Activated T-helper 9 cell treated with anti-CD3 and anti-CD28 coated beads, Interleukin-2, amount 50 U/mL, for 16 hours (primary cell): ENCODE results near the gene PPIL1.

ENCODE experiments used
- DNase-seq: peaks from one replicate; pipeline ENCODE4 v3.0.0-alpha.2; 2020; ENCODE audit warnings: low read depth

Gene PPIL1

DNA sequence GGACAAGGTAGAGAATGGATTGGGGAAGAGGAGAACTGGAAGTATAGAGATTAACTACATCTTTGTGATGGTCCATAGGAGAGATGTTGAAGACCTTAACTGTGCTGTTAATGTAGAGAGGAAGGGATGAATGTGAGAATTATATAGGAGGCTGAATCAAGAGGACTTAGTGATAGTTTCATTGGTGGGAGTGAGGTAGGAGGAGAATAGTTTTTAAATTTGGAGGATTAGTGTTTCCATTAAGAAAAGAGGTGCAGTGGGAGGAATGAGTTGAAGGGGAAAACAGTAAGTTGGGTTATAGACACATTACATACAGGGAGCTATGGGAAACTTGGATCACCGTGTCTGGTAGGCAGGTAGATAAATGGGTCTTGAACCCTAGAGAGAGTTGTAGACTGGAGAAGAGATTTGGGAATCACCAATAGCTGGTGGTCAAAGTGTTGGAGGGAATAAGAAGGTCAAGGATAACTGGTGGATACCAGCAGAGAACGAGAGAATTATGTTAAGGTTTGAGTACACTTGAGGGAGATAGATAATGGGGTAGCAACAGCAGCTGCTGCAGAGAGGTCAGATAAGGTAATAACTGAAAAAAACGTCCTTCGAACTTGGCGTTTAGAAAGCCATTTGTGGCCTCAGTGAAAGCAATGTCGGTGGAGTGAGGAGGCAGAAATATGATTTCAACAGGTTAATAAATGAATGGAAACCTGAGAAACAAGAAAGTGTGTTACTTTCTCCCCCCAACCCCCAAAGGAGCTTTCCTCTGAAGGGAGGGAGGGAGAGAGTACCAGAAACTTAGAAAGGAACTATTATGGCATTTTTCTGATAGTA, 14.3 kb upstream of the PPIL1 start:
- no peak for DNase-seq

DNA sequence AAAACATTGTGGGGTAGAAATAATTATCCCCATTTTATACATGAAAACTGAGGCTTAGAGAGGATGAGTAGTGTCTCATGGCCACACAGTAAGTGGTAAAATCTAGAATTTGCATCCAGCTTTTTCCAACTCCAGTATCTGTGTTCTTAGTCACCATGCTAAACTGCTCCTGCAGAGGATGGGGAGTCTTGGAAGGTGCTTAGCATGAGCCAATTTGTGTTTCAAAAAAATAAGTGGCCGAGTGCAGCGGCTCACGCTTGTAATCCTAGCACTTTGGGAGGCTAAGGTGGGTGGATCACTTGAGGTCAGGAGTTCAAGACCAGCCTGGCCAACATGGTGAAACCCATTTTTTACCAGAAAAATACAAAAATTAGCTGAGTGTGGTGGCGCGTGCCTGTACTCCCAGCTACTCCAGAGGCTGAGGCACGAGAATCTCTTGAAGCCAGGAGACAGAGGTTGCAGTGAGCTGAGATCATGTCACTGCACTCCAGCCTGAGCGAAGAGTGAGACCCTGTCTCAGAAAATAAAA, 13.6 kb upstream of the PPIL1 start:
- DNase-seq = no peak

DNA sequence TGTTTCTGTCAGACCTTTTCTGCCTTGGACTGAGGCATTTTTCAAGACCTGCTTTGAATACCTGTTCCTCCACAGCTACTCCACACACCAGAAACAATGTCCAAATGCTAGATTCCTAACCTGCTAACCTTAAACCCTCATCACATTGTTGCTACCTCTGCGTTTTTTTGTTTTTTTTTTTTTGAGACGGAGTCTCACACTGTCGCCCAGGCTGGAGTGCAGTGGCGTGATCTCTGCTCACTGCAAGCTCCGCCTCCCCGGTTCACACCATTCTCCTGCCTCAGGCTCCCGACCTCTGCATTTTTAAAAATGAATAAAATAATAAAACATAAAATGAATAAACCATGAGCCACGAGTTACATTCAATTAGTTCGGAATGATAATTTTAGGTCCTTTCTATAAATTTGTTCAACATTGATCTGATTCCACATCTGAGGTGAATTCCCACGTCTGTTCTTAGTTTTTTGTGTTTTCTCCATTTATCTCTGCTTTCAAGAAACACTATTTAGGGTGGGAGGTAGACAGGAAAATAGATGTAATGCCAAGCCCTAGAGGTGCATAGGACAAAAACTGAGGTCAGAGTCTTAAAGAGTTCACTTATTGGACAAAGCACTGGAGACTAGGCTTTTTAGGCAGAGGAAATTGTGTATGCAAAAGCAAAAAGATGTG, 12.5 kb upstream of the PPIL1 start:
- DNase-seq = no peak

DNA sequence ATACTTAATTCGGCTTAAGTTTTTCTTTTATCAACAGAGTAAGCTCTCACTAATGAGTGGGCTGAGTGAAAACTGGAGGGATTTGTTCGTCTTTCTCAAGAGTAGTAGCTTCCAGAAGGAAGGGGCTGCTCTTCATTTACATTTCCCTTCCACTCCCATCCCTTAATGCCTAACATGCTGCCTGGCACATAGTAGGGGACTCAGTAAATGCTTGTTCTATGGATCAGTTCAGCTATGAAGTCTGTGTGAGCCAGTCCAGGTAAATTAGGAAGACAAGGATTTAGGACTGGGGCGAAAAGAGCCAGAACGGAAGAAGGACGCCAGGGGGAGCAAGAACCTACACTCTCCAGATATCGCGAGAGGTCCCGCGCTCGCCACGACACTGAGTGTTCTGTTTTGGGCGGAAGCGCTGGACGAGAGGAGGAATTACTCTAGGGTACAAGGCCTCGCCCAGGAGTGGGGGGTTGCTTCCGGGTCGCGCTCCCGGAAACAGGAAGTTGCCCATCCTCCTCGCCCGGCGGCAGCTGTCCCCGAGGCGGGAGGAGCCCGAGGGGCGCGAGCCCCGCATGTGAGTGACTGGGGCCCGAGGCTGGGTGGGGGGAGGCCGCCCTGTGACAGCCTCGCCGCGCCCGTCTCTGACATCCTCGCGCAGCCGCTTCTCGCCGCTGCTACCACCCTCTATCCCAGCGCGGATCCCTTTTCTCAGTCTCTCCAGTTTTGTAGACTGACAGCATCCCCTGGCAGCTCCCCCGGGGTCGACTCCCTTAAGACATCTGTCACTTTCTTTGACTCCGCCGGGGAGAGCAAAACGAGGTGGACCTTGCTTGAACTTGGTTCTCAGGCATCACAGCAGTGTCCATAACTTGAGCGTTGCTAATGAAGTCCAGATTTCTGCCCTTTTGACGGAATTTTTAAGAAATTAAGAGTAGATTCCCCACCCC, 11.1 kb upstream of the PPIL1 start, which contains the start of gene C6orf89:
TSS of gene C6orf89 (plus strand) at position 492 of the 941 bp plus-strand sequence. CDS start 13,493 bp downstream, outside the sequence.
- DNase-seq = peak; percentile 96

DNA sequence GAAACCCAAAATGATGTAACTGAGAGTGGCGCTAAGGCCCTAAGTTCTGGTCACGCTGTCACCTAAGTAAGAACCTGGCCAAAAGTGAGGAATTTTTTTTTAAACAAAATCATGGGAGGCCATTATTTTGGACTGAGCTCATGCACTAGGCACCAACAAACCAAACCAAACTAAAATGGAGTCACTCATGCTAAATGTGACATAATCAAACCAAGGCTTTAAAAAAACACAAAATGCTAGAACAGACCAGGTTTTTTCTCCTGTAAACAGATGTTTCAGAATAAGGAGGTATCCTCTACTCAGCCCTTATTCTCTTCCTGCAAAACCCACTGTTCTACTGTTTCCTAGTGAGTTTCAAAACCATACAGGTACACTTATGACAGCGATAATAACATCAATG, 10.0 kb upstream of the PPIL1 start:
- no peak for DNase-seq

DNA sequence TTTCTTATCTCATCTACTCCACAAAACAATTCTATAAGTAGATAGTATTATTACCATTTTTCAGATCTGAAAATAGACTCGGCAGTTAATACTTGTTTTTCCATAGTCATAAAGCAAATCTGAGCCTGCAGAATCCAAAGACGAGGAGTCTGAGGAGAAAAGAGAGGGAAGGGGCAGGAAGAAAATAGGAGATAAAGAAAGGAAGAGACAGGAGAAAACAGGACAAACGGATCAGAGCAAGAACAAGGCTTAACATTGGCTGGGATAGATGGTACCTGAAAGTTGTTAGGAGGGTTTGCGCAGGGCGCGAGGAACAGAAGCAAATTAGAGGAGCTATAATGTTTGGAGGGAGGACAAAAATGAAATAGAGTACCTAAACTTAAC, 639 bp upstream of the PPIL1 start:
- no peak for DNase-seq

DNA sequence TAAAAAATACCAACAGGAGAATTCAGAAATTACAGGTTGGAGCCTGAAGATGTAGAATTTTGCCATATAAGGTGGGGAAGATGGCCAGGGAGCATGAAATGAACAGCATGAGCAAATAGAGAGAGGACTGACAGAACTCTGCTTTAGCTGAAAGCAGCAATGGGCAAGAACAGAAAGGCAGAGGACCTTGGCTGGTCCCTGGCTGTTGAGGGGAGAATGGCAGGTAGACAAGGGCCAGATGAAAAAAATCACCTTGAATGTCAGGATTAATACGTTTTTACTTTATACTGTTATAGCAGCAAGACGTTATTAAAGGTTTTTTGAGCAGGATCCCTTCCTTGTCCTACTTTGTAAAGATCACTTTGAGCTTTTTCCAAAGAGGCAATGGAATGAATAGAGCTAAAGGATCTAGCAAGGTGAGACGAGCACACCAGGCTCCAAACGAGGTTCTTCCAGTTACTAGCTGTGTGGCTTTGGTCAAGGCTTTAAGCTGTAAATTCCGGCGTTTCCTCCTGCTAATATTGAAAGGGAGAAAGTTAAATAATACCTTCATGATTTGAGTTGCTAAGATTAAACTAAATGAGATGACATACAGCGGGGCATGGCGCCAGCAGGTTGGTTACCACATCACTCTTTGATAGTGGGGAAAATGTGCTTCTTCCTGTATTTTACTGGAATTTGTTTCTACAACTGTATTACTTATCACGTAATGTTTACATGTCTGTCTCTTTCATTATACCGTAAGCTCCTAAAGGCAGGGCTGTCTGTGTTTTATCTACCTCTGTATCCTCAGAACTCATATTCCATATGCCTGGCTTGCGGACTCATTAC, 776 bp downstream of the PPIL1 start:
- DNase-seq = no peak

DNA sequence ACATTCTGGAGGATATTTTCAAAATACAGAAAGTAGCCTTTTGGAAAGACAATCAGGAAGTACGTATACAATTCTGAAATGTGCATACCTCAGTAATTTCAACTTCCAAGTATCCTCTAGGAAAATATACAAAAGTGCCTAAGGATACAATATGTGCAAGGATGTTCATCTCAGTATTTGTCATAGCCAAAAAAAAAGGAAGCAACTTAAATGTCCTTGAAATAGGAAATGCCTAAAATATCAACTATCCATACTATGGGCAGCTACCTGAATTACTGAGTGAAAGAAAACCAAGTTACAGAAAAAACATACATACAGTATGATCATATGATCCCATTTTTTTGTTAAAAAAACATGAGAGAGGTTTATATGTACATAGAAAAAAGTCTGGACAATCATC, 1.5 kb downstream of the PPIL1 start:
- DNase-seq = no peak

DNA sequence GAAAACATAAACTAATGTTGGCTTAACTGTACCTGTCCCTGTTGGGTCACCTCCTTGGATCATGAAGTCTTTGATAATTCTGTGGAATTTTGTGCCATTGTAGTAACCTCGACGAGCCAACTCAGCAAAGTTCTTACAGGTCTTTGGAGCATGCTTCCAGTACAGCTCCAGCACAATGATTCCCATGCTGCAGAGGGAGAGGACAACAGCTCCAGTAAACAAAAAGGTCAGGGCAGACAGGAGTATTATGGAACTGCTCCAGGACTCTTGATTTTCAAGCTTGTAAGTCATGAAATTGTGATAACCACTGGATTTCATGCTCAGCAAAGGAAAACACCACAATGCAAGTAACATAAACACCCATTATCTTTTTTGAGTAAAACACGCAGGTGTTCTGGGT, 2.9 kb downstream of the PPIL1 start:
- no peak for DNase-seq

DNA sequence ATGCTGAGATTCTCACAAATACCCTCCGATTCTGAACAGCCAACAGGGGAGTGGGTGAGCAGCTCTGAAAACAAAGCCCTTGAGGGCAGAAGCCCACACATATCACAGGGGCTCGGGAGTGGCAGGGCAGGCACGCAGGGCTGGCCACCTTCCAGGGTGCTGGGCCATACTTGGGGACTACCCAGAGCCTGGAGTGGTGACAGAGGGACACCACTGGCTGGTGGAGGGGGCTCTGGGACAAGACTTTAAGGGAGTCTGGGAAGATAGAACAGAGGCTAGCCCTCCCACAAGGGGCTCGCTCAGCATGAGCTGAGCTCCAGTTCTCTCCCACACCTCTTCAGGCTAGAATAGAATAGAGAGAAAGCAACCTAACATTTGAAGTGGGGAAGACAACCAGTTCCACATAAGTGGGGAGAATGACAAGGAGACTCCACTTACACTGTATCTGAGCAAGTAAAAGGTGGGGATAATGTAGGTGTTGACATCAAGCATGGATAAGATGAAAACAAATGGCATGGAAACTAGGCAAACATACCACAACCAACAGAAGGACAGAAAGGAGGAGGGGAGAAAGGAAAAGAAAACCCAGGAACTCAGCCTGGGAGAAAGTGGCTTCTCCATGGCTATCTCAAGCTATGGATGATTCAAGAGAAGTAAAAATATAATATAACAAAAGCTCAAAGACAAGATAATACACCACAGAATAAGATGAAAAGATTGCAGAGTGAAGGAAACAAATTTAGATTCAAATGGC, 7.0 kb downstream of the PPIL1 start:
- DNase-seq = no peak

DNA sequence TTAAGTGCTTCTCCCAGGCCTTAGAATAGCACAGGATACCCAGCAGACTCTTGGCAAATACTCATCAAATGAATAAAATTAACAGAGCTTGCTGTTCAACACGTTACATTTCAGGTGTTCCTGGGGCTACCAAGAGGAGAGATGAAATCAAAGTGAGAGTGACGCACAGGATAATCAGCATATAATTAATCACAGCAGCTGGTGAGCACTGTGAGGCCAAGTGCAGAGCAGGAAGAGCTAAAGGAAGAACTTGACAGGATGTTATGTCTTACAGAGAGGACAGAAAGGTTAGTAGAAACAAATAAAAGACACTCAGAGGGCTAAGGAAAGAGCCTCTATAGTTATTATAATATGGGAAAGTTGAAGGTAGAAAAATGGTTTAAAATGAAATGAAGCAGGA, 8.8 kb downstream of the PPIL1 start:
- no peak for DNase-seq

DNA sequence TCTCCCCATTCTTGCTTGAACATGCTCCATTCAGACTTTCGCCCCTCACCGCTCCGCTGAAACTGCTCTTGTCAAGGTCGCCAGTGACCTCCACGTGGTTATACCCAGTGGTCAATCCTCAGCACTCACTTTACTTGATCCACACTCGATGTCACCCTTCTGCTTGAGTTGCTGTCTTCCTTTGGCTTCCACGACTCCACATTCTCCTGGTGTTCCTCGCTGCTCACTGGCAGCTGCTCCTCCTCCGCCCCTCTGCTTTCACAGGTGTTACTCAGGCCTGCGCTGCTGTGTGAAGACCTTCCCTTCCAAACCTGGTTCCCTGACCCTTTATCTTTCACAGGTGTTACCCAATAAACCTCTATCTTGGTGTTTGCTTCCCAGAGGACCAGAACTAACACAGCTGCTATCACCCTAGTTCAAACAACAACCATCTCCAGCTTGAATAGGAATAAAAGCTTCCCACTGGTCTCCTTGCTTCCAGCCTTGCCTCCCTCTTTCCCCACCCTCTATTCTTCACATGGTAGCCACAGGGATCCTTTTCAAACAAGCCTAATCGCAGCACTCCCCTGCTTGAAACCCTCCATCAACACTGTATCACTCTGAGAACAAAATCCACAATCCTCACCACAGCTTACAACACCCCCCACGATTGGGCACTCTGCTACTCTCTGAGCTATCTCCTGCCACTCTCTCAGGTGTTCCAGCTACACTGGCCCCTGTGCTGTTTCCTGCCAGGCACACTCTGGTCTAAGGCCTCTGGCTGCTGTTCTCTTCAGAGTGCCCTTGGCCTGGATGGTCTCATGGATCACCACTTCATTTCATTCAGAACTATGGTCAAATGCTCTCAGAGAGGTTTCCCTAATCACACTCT, 10.7 kb downstream of the PPIL1 start:
- DNase-seq = no peak

DNA sequence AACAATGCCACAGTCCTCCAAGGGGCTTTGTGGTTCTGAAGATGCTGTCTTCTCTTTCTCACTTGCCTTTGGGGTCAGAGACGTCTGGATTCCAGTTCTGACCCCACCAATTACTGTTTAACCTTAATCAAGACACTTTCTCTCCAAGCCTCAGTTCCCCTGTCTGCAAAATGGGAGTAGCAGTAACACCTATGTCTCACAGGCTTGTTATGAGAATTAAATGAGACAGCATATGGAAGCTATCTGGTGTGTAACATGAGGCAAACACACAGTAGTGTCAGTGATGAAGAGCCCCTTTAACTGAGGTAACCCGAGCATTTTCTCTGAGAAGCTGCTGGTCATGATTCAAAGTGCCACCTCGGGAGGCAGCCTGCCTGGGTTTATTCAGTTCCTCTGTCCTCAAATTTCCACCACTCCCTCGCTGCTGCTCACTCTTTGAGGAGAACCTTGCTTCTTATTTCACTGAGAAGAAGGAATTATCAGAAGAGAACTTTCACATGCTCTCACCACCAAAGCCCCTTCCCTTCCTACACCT, 11.7 kb downstream of the PPIL1 start:
- no peak for DNase-seq

DNA sequence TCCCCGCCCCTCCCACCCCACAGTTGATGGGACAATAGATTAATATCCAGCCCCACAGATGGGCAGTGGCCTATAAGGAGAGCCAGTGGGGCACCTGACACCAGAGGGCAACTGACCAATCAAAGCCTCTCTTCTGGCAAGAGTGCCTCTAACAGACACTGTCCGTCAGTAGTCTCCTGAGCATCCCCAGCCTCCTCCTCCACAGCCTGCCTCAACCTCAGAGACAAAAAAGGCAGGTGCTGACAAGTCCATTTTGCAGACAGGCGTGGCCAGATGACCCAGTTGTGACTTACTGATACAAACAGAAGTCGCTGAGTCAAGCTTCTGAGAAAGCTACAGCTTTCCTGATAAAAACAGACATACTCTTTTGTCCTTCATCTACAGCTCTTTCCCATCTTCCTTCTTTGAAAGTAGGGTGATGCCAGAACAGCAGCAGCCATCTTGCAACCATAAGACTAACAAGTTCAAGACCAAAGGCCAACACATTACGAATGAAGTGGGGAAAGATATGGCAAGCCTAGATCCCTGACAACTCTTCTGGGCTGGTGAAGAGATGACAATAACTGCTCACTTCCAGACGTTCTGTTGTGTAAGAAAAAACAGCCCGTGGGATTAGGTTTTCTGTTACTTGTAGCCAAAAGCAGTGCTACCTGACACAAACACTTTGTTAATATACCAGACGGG, 12.3 kb downstream of the PPIL1 start:
- no peak for DNase-seq

DNA sequence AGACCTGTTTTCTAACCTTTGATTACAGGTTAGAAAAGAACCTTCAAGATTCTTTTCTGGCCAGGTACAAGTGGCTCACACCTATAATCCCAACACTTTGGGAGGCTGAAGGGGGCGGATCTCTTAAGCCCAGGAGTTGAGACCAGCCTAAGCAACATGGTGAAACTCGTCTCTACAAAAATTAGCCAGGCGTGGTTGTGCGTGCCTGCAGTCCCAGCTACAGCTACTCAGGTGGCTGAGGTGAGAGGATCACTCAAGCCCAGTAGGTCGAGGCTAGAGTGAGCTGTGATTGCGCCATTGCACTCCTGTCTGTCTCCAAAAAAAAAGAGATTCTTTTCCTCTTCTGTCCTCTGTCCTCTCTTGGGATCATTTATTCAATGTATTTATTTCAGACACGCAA, 14.5 kb downstream of the PPIL1 start:
- no peak for DNase-seq

DNA sequence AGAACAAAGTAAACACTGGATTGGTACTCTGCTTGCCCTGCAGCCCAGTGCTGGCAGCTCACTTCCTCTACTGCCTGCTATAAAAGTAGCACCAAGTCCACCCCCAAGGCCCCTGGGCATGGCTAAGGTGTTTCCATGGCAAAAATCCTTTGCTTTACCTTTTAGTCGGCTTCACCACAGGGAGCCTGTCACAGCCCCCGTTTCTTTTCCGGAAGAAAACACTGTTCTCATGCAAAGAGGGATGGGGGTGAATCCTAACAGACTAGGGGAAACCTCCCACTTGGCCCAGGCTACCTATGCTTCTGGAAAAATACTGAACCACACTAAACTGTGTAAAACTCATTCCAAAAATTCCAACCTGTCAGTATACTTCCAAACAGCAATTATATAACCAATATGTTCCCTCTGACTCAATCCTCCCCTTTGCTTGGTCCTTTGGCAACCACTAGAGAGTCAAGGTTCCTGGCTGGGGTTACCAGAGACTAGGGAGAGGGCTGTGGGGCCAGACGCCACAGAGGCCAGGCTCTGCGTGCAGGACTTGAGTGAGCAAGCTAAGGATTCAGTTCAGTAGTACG, 16.1 kb downstream of the PPIL1 start:
- DNase-seq = no peak

DNA sequence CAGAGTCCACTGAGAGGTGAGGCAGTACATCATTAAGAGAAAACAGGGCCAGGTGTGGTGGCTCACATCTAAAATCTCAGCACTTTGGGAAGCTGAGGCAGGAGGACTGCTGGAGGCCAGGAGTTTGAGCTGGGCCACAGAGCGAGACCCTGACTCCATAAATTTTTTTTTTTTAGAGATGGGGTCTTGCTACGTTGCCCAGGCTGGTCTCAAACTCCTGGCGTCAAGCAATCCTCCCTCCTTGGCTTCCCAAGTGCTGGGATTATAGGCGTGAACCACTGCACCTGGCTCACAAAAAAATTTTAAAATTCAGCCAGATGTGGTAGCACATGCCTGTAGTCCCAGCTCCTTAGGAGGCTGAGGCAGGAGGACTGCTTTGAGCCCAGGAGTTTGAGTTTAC, 17.3 kb downstream of the PPIL1 start:
- no peak for DNase-seq

DNA sequence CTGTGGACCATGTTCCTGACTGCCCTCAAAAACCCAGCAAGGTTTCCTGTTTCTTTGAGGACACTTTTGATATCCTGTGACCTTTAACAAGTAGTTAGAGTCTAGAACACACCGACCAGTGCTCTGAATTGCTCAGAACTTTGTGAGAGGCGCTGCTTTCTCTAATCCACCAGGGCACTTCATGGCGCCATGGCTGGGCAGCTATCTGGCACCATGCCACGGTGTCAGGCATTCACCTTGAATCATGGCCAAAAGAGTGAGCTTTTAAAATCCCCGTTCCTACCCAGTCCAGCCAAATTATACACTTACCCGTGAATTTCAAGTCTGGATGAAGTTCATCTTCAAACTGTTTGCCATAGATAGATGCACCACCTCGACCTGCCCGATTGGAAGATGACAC, 18.3 kb downstream of the PPIL1 start:
- no peak for DNase-seq
